Choroid plexus epithelial cell (primary cell): ENCODE results near the gene SCAPER.
A peak's percentile ranks its signal among the peaks of the same experiment; 100 is the strongest.

Experiments
- DNase-seq: peaks from one replicate; pipeline ENCODE4 v3.0.0-alpha.2; 2010; ENCODE audit warnings: low read depth
- H3K4me3 ChIP-seq: 2 replicates; pipeline ENCODE4 v1.5.1; 2011; ENCODE audit warnings: low read depth, mild to moderate bottlenecking, control low read depth, low read length, moderate library complexity
- CTCF ChIP-seq: conservative IDR thresholded peaks from 2 replicates; pipeline ENCODE4 v1.5.1; 2011; ENCODE audit warnings: low read depth, mild to moderate bottlenecking, control low read depth, inconsistent platforms, low read length, moderate library complexity

SCAPER gene

GRCh38 chr15:76644646-76645045, 260.5 kb downstream of the SCAPER start:
- no peak overlapping the region for H3K4me3 ChIP-seq
- no peak for DNase-seq
- TF ChIP-seq CTCF, result no peak

GRCh38 chr15:76642671-76643070, 262.5 kb downstream of the SCAPER start:
- DNase-seq, result no peak
- TF ChIP-seq CTCF, result no peak
- no peak overlapping the region for H3K4me3 ChIP-seq

GRCh38 chr15:76637166-76637565, 268.0 kb downstream of the SCAPER start:
- no peak for TF ChIP-seq CTCF
- no peak for DNase-seq
- no peak overlapping the region for H3K4me3 ChIP-seq

GRCh38 chr15:76636059-76636458, 269.1 kb downstream of the SCAPER start:
- DNase-seq, result peak; percentile 10
- TF ChIP-seq CTCF, result no peak
- H3K4me3 ChIP-seq, result no peak overlapping the region

DNA sequence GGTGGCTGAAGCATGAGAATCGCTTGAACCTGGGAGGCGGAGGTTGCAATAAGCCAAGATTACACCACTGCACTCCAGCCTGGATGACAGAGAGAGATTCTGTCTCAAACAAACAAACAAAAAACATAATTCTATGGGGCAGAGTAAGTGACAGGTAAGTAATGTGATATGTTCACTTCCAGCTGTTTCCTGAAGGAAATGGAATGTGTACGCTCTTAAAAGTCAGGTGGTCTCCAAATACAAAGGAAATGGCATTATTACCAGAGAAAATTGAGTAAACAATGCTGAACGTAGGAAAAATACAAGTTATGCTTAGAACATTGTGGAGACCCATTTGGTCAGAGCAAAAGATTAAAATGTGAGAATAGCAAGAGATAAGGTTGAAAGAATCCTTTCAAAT, 278.5 kb downstream of the SCAPER start:
- TF ChIP-seq CTCF, result no peak
- DNase-seq, result no peak
- no peak overlapping the region for H3K4me3 ChIP-seq

DNA sequence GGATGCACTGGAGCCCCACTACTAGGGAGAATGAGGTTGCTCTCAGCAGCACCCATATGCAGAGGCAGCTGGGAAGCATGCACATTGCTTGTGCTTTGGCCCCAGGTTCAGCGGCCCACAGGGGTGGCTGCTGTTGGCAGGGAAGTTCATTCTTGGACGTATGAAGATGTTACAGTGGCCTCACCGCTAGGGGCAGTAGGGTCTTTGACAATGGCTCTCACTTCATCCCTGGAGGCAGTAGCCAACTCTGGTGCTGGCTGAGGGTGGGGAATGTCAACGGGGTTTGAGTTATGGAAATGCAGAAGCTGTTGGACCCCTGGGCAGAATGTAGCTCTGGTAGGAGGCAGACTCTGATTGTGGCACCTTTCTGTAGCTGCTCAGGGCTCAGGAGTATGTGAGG, 279.9 kb downstream of the SCAPER start:
- H3K4me3 ChIP-seq, result no peak overlapping the region
- DNase-seq, result no peak
- peak; percentile 22 for TF ChIP-seq CTCF

DNA sequence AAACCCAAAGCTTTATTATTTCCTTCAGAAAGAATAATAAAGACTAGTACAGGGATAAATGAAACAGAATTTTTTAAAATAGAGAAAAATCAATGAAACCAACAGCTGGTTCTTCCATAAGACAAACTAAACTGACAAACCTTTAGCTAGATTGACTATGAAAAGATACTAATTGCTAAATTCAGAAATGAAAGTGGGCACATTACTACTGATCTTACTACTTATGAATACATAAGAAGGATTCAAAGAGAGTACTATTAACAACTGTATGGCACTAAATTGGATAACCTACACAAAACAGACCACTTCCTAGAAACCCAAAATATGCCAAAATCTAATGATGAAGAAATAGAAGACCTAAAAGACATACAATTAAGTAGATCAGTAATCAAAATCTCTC, 290.4 kb downstream of the SCAPER start:
- DNase-seq, result no peak
- H3K4me3 ChIP-seq, result no peak overlapping the region
- TF ChIP-seq CTCF, result no peak
